GM23338 (cell line): ENCODE results near the gene SLC2A1. TPM values are rescaled to one million over a fixed set of nuclear protein-coding genes. Genes with fewer than 3 reads are reported as not detected.

Experiments
- ATAC-seq: fragments of 200-7000 bp; cut with Tn5 transposase; 3 replicates; pipeline ENCODE4 v1.9.1; 2020
- DNase-seq: peaks from one replicate; pipeline ENCODE4 v3.0.0-alpha.2; 2015; ENCODE audit warnings: low spot score
- H2AFZ ChIP-seq: fragments of 200-600 bp; sonication (generic); 2 replicates; pipeline ENCODE4 v1.8.0; 2016; ENCODE audit warnings: antibody characterized with exemption, mild to moderate bottlenecking, moderate library complexity
- H3F3A ChIP-seq: fragments of 200-600 bp; sonication (generic); replicated peaks from 2 replicates; pipeline ENCODE4 v1.8.0; 2017; ENCODE audit warnings: antibody characterized with exemption, mixed run types, low read depth
- H3K27ac ChIP-seq: fragments of 200-600 bp; sonication (generic); 2 replicates; pipeline ENCODE4 v1.6.1; 2016; ENCODE audit warnings: low read depth
- H3K27me3 ChIP-seq: fragments of 200-600 bp; sonication (generic); 2 replicates; pipeline ENCODE4 v1.8.0; 2016; ENCODE audit warnings: mild to moderate bottlenecking, mixed run types, moderate library complexity; ENCODE audit not compliant: insufficient read depth
- H3K36me3 ChIP-seq: fragments of 200-600 bp; sonication (generic); 2 replicates; pipeline ENCODE4 v1.8.0; 2016; ENCODE audit warnings: mild to moderate bottlenecking; ENCODE audit not compliant: insufficient read depth
- H3K4me1 ChIP-seq: fragments of 200-600 bp; sonication (generic); 2 replicates; pipeline ENCODE4 v1.8.0; 2016; ENCODE audit warnings: mild to moderate bottlenecking, moderate library complexity; ENCODE audit not compliant: insufficient read depth
- H3K4me2 ChIP-seq: fragments of 200-600 bp; sonication (generic); 2 replicates; pipeline ENCODE4 v1.7.1; 2017; ENCODE audit warnings: mixed run types
- H3K4me3 ChIP-seq: fragments of 200-600 bp; sonication (generic); 2 replicates; pipeline ENCODE4 v1.6.1; 2016; ENCODE audit warnings: mixed run types
- H3K79me2 ChIP-seq: fragments of 200-600 bp; sonication (generic); replicated peaks from 2 replicates; pipeline ENCODE4 v1.8.0; 2017; ENCODE audit warnings: mild to moderate bottlenecking; ENCODE audit not compliant: insufficient read depth
- H3K9me2 ChIP-seq: fragments of 200-600 bp; sonication (generic); 2 replicates; pipeline ENCODE4 v1.8.0; 2017; ENCODE audit not compliant: insufficient read depth
- H4K20me1 ChIP-seq: fragments of 200-600 bp; sonication (generic); replicated peaks from 2 replicates; pipeline ENCODE4 v1.8.0; 2017; ENCODE audit warnings: mild to moderate bottlenecking; ENCODE audit not compliant: insufficient read depth
- H3K27ac Mint-ChIP-seq: 2 replicates; pipeline ENCODE4 v1.8.0; 2020; ENCODE audit warnings: inconsistent platforms, mild to moderate bottlenecking, moderate library complexity, mixed read lengths
- H3K27me3 Mint-ChIP-seq: 3 replicates; pipeline ENCODE4 v1.8.0; 2022; ENCODE audit warnings: low read depth, mild to moderate bottlenecking, moderate library complexity, mixed read lengths, inconsistent platforms; ENCODE audit not compliant: insufficient read depth, poor library complexity
- H3K36me3 Mint-ChIP-seq: 3 replicates; pipeline ENCODE4 v1.8.0; 2021; ENCODE audit warnings: low read depth, mild to moderate bottlenecking, inconsistent platforms, moderate library complexity, mixed read lengths
- H3K4me1 Mint-ChIP-seq: 3 replicates; pipeline ENCODE4 v1.8.0; 2020; ENCODE audit warnings: mild to moderate bottlenecking, inconsistent platforms, mixed read lengths
- H3K4me3 Mint-ChIP-seq: 3 replicates; pipeline ENCODE4 v1.8.0; 2021; ENCODE audit warnings: moderate library complexity, mild to moderate bottlenecking, inconsistent platforms, mixed read lengths
- H3K9me3 Mint-ChIP-seq: 3 replicates; pipeline ENCODE4 v1.8.0; 2020; ENCODE audit warnings: moderate library complexity, mild to moderate bottlenecking, inconsistent platforms, mixed read lengths
- ETS1 ChIP-seq: IDR thresholded peaks from 2 replicates; pipeline ENCODE4 v1.6.1; 2016; ENCODE audit warnings: antibody characterized with exemption
- REST ChIP-seq: IDR thresholded peaks from one replicate; pipeline ENCODE4 v1.6.1; 2018; ENCODE audit warnings: antibody characterized with exemption; ENCODE audit not compliant: unreplicated experiment
- STAT1 ChIP-seq: IDR thresholded peaks from one replicate; pipeline ENCODE4 v1.6.1; 2016; ENCODE audit warnings: antibody characterized with exemption; ENCODE audit not compliant: unreplicated experiment
- polyA plus RNA-seq: library from polyadenylated mRNA; unstranded; fragments of >200 nt; fragmentation: Nextera tagmentation; extraction: Ambion mirVana; gene quantifications from 2 replicates; pipeline ENCODE4 v1.2.1, GENCODE V29; 2016
- small RNA-seq: library from RNA; depleted of rRNA; stranded (forward); fragments of <200 nt; gene quantifications from one replicate; pipeline ENCODE3, GENCODE V24; 2014; ENCODE audit warnings: low replicate concordance
- total RNA-seq: library from RNA; depleted of rRNA; stranded (reverse); fragments of >200 nt; shearing (Covaris generic); gene quantifications from 2 replicates; pipeline ENCODE4 v1.2.3, GENCODE V29; 2014; rRNA removed
- TF ChIP-seq, protein P1 (sequence below): fragments of 250-450 bp; sonication (Bioruptor Pico); IDR thresholded peaks from 2 replicates; pipeline ENCODE4 v1.5.0; 2020; ENCODE audit warnings: mild to moderate bottlenecking, moderate library complexity

SLC2A1 gene
- total and polyA plus RNA-seq, 2 experiments from 2014 or later, result 66.1 to 305 TPM

GRCh38 chr1:42876009-42876408, 82.7 kb downstream of the SLC2A1 start:
- H3K9me2 ChIP-seq, result no peaks in the 10 kb centered on the region
- H3K79me2 ChIP-seq, result no peaks in the 10 kb centered on the region
- no peak overlapping the region for H3K27ac Mint-ChIP-seq
- no peaks in the 10 kb centered on the region for H3F3A ChIP-seq
- no peak for ATAC-seq
- peaks cover 2% of the 10 kb centered on the region for H3K27me3 Mint-ChIP-seq
- H3K36me3 Mint-ChIP-seq, result no peaks in the 10 kb centered on the region
- no peak overlapping the region for H3K4me2 ChIP-seq
- H3K27ac ChIP-seq, result no peak overlapping the region
- no peak overlapping the region for H3K4me3 ChIP-seq
- no peak for TF ChIP-seq ETS1
- TF ChIP-seq STAT1, result no peak
- no peak for TF ChIP-seq REST
- TF ChIP-seq, protein P1, sequence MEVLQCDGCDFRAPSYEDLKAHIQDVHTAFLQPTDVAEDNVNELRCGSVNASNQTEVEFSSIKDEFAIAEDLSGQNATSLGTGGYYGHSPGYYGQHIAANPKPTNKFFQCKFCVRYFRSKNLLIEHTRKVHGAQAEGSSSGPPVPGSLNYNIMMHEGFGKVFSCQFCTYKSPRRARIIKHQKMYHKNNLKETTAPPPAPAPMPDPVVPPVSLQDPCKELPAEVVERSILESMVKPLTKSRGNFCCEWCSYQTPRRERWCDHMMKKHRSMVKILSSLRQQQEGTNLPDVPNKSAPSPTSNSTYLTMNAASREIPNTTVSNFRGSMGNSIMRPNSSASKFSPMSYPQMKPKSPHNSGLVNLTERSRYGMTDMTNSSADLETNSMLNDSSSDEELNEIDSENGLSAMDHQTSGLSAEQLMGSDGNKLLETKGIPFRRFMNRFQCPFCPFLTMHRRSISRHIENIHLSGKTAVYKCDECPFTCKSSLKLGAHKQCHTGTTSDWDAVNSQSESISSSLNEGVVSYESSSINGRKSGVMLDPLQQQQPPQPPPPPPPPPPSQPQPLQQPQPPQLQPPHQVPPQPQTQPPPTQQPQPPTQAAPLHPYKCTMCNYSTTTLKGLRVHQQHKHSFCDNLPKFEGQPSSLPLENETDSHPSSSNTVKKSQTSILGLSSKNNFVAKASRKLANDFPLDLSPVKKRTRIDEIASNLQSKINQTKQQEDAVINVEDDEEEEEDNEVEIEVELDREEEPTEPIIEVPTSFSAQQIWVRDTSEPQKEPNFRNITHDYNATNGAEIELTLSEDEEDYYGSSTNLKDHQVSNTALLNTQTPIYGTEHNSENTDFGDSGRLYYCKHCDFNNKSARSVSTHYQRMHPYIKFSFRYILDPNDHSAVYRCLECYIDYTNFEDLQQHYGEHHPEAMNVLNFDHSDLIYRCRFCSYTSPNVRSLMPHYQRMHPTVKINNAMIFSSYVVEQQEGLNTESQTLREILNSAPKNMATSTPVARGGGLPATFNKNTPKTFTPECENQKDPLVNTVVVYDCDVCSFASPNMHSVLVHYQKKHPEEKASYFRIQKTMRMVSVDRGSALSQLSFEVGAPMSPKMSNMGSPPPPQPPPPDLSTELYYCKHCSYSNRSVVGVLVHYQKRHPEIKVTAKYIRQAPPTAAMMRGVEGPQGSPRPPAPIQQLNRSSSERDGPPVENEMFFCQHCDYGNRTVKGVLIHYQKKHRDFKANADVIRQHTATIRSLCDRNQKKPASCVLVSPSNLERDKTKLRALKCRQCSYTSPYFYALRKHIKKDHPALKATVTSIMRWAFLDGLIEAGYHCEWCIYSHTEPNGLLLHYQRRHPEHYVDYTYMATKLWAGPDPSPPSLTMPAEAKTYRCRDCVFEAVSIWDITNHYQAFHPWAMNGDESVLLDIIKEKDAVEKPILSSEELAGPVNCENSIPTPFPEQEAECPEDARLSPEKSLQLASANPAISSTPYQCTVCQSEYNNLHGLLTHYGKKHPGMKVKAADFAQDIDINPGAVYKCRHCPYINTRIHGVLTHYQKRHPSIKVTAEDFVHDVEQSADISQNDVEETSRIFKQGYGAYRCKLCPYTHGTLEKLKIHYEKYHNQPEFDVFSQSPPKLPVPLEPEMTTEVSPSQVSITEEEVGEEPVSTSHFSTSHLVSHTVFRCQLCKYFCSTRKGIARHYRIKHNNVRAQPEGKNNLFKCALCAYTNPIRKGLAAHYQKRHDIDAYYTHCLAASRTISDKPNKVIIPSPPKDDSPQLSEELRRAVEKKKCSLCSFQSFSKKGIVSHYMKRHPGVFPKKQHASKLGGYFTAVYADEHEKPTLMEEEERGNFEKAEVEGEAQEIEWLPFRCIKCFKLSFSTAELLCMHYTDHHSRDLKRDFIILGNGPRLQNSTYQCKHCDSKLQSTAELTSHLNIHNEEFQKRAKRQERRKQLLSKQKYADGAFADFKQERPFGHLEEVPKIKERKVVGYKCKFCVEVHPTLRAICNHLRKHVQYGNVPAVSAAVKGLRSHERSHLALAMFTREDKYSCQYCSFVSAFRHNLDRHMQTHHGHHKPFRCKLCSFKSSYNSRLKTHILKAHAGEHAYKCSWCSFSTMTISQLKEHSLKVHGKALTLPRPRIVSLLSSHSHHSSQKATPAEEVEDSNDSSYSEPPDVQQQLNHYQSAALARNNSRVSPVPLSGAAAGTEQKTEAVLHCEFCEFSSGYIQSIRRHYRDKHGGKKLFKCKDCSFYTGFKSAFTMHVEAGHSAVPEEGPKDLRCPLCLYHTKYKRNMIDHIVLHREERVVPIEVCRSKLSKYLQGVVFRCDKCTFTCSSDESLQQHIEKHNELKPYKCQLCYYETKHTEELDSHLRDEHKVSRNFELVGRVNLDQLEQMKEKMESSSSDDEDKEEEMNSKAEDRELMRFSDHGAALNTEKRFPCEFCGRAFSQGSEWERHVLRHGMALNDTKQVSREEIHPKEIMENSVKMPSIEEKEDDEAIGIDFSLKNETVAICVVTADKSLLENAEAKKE (CRISPR knock-in tag), result no peak
- H3K4me1 Mint-ChIP-seq, result peaks cover 9% of the 10 kb centered on the region; the same call in 2 of the 3 replicates
- no peaks in the 10 kb centered on the region for H3K4me1 ChIP-seq
- DNase-seq, result no peak
- no peak overlapping the region for H2AFZ ChIP-seq
- H4K20me1 ChIP-seq, result no peaks in the 10 kb centered on the region
- H3K36me3 ChIP-seq, result no peaks in the 10 kb centered on the region
- H3K27me3 ChIP-seq, result no peaks in the 10 kb centered on the region
- H3K9me3 Mint-ChIP-seq, result peaks cover 10% of the 10 kb centered on the region; the same call in 2 of the 3 replicates
- H3K4me3 Mint-ChIP-seq, result no peak overlapping the region

Small RNA genes lying within 50 kb of the gene (small RNA-seq; reads per million reads assigned to genes)
- not detected for gene RNU6-880P

Other genes starting within 250 kb of the SLC2A1 start
- gene CLDN19, start 218.6 kb downstream of the SLC2A1 start, total RNA-seq, result 10.8 and 12.8 TPM in 2 replicates
- gene CLDN19, start 218.6 kb downstream of the SLC2A1 start, polyA plus RNA-seq, result 2.3 and 2.6 TPM in 2 replicates
- gene P3H1, start 191.8 kb downstream of the SLC2A1 start, total RNA-seq, result 67.1 and 75.1 TPM in 2 replicates
- 50.5 and 51.1 TPM in 2 replicates for gene P3H1, start 191.8 kb downstream of the SLC2A1 start, polyA plus RNA-seq
- 3.3 and 4.4 TPM in 2 replicates for gene C1orf50, start 191.6 kb downstream of the SLC2A1 start, total RNA-seq
- gene C1orf50, start 191.6 kb downstream of the SLC2A1 start, polyA plus RNA-seq, result 4.7 and 5.0 TPM in 2 replicates
- gene TMEM269, start 173.9 kb downstream of the SLC2A1 start, total RNA-seq, result 0.45 TPM in 1 of 2 replicates, not detected in the other
- 0.28 and 0.31 TPM in 2 replicates for gene TMEM269, start 173.9 kb downstream of the SLC2A1 start, polyA plus RNA-seq
- 1.8 and 2.2 TPM in 2 replicates for gene ERMAP, start 141.7 kb downstream of the SLC2A1 start, total RNA-seq
- gene ERMAP, start 141.7 kb downstream of the SLC2A1 start, polyA plus RNA-seq, result 1.2 and 1.9 TPM in 2 replicates
- gene SVBP, start 141.5 kb downstream of the SLC2A1 start, total RNA-seq, result 22.1 and 32.9 TPM in 2 replicates
- 77.3 and 82.1 TPM in 2 replicates for gene SVBP, start 141.5 kb downstream of the SLC2A1 start, polyA plus RNA-seq
- gene ZNF691, start 112.3 kb downstream of the SLC2A1 start, total RNA-seq, result 26.4 and 27.7 TPM in 2 replicates
- gene ZNF691, start 112.3 kb downstream of the SLC2A1 start, polyA plus RNA-seq, result 21.3 and 22.0 TPM in 2 replicates
- gene EBNA1BP2, start 213.4 kb upstream of the SLC2A1 start, total RNA-seq, result 116 and 130 TPM in 2 replicates
- 226 and 249 TPM in 2 replicates for gene EBNA1BP2, start 213.4 kb upstream of the SLC2A1 start, polyA plus RNA-seq
- 0.38 and 1.6 TPM in 2 replicates for gene CFAP57, start 213.5 kb upstream of the SLC2A1 start, total RNA-seq
- 0.37 and 0.45 TPM in 2 replicates for gene CFAP57, start 213.5 kb upstream of the SLC2A1 start, polyA plus RNA-seq